Stimulated activated effector memory CD8-positive, alpha-beta T cell treated with anti-CD3 and anti-CD28 coated beads, Interleukin-12 subunit alpha, Interleukin-12 subunit beta, amount 100 ng/mL, for 72 hours (primary cell): ENCODE data around the gene AMER2.

Source experiments
- ATAC-seq: fragments of 150-1000 bp; cut with Tn5 transposase; 2 replicates; pipeline ENCODE4 v1.10.0; 2021
- DNase-seq, 2 donors: peaks; one replicate each; pipeline ENCODE4 v3.0.0; 2021 to 2022; ENCODE audit warnings: low spot score in 2 of 2
- H3K27ac Mint-ChIP-seq: one replicate; pipeline ENCODE4 v1.8.0; 2022; ENCODE audit warnings: mild to moderate bottlenecking, mixed read lengths
- H3K36me3 Mint-ChIP-seq: one replicate; pipeline ENCODE4 v1.8.0; 2022; ENCODE audit warnings: mild to moderate bottlenecking, mixed read lengths
- H3K4me1 Mint-ChIP-seq: one replicate; pipeline ENCODE4 v1.8.0; 2022; ENCODE audit warnings: mixed read lengths
- H3K4me3 Mint-ChIP-seq: one replicate; pipeline ENCODE4 v1.8.0; 2022; ENCODE audit warnings: mild to moderate bottlenecking, mixed read lengths
- H3K9me3 Mint-ChIP-seq: one replicate; pipeline ENCODE4 v1.8.0; 2022; ENCODE audit warnings: mixed read lengths

Gene AMER2, protein sequence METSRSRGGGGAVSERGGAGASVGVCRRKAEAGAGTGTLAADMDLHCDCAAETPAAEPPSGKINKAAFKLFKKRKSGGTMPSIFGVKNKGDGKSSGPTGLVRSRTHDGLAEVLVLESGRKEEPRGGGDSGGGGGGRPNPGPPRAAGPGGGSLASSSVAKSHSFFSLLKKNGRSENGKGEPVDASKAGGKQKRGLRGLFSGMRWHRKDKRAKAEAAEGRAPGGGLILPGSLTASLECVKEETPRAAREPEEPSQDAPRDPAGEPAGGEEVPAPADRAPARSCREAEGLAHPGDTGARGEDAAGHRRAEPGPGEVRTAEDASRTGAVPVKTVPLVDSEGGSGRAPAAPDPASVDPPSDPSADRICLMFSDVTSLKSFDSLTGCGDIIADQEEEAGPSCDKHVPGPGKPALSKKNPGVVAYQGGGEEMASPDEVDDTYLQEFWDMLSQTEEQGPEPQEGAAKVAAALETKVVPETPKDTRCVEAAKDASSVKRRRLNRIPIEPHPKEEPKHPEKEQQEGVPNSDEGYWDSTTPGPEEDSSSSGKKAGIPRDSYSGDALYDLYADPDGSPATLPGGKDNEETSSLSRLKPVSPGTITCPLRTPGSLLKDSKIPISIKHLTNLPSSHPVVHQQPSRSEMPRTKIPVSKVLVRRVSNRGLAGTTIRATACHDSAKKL

DNA sequence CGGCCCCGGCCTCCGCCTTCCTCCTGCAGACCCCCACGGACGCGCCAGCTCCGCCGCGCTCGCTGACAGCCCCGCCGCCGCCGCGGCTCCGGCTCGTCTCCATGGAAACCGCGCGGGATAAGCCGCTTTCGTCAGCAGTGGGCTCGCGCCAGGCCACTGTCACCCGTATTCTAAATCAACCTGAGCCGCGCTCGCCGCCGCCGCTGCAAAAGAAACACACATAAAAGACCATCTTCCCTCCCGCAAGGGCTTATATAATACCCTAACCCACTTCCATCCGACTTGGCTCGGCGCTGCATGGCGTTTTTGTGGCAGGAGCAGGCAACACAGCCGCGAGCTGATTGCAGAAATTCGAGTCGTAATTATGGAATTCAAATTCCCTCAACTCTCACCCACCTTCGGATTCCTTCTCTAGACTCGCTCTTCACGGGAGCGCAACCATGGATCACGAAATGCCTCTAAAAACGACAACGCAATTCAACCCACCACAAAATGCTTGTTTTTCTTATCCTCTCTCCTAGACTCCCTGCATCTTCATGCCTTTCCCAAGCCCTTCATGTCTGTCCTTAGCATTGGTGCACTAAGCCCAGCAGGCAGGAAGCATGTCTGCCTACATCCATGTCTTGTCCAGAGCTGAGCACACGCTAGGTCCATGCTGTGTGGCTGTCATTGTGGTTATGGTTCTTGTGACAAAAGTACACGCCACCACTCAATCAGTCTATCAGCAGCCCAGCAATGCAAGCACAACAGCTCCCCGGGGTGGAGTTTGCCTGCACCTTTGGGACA is at the start of gene AMER2:
AMER2 (minus strand) TSS at position 772 of the 786 bp plus-strand sequence; CDS start at position 103, 669 bp downstream.
- ATAC-seq = peak; percentile 31
- Mint-ChIP-seq H3K9me3 (no peaks in the 10 kb centered on the region), H3K4me1 (peaks cover 14% of the 10 kb centered on the region), H3K36me3 (no peaks in the 10 kb centered on the region), H3K27ac (no peak within 1 kb of the TSS), H3K4me3 (peak within 1 kb of the TSS; percentile 46)
- DNase-seq = no peak

DNA sequence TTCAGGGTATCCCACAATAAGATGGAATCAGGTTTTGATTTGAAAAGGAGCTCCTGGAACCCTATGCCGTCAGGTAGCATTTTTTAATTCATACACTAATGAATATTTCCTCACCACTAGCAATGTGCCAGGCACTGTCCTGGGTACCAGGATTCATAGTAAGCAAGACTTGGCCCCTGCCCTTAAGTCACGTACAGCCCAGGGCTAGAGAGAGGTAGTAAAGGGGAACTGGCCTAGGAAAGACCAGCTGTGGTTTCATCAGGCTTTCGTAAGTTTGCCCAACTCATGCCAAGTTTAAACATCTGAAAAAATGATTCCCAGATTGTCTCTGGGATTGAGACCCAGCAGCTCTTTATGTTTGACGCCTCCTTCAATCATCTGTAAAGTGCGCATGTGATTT is 45.9 kb upstream of the AMER2 start:
- Mint-ChIP-seq H3K4me1 (no peaks in the 10 kb centered on the region), H3K36me3 (no peaks in the 10 kb centered on the region), H3K4me3 (no peak overlapping the region), H3K9me3 (no peaks in the 10 kb centered on the region), H3K27ac (no peak overlapping the region)
- DNase-seq (no peak), ATAC-seq (no peak)

GRCh38 chr13:25217023-25217885 is 45.2 kb upstream of the AMER2 start:
- Mint-ChIP-seq H3K36me3 (no peaks in the 10 kb centered on the region), H3K9me3 (no peaks in the 10 kb centered on the region), H3K27ac (no peak overlapping the region), H3K4me3 (no peak overlapping the region), H3K4me1 (no peaks in the 10 kb centered on the region)
- no peak for DNase-seq
- peak; percentile 82 for ATAC-seq

DNA sequence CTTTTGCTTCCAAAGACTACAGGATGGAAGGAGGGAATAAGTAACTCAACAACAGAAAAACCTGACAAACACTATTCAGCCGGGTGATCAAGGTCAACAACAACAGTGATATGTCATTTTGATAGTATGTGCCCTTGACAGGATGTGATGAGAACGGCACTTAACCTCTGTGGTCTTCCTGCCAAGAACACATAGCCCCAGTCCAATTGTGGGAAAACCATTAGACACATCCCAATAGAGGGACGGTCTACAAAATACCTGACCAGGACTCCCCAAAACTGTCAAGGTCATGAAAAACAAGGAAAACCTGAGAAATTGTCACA is 43.1 kb upstream of the AMER2 start:
- DNase-seq = no peak
- H3K9me3 Mint-ChIP-seq = no peaks in the 10 kb centered on the region
- ATAC-seq = no peak
- no peak overlapping the region for H3K27ac Mint-ChIP-seq
- no peaks in the 10 kb centered on the region for H3K4me1 Mint-ChIP-seq
- no peak overlapping the region for H3K4me3 Mint-ChIP-seq
- no peaks in the 10 kb centered on the region for H3K36me3 Mint-ChIP-seq

DNA sequence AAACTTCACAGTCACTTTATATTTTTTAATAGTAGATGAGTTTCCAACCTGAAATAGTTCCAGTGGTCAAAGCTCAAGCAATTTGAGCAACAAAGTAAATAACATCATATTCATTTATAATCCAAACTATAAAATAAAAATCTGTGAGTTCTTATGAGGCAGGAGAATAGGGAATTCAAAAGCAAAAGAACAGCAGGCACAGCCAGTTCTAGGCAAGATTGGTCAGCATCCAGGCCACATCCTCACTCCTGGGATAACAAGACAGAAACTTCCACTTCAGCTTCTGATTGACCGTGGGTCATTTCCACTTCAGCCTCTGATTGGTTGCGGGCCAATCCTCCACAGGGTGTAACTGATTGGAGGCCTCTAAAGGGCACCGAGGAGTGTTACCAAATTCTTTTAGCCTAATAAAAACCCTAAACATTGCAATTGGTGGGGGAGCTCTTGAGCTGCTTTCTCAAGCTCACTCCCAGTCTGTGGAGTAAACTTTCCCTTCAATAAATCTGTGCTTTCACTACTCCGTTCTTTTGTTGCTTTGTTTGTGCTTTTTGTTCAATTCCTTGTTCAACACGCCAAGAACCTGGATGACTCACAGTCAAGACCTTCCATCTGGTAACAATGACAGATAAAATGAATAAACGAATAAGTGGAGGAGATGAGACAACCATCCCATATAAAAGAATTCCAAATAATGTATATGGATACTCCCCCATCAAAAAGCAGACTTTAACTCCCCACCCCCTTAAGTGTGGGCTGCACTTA is 42.6 kb upstream of the AMER2 start:
- no peak overlapping the region for H3K27ac Mint-ChIP-seq
- H3K4me1 Mint-ChIP-seq = no peaks in the 10 kb centered on the region
- H3K36me3 Mint-ChIP-seq = no peaks in the 10 kb centered on the region
- no peak overlapping the region for H3K4me3 Mint-ChIP-seq
- no peaks in the 10 kb centered on the region for H3K9me3 Mint-ChIP-seq
- no peak for DNase-seq
- no peak for ATAC-seq

GRCh38 chr13:25213715-25214114 is 41.6 kb upstream of the AMER2 start:
- Mint-ChIP-seq H3K27ac (no peak overlapping the region), H3K4me3 (no peak overlapping the region), H3K36me3 (no peaks in the 10 kb centered on the region), H3K4me1 (no peaks in the 10 kb centered on the region), H3K9me3 (no peaks in the 10 kb centered on the region)
- ATAC-seq (no peak), DNase-seq (no peak)

- Mint-ChIP-seq H3K36me3 (no peaks in the 10 kb centered on the region), H3K27ac (no peak overlapping the region)
Measured at GRCh38 chr13:25210842-25211569, 38.9 kb upstream of the AMER2 start.

DNA sequence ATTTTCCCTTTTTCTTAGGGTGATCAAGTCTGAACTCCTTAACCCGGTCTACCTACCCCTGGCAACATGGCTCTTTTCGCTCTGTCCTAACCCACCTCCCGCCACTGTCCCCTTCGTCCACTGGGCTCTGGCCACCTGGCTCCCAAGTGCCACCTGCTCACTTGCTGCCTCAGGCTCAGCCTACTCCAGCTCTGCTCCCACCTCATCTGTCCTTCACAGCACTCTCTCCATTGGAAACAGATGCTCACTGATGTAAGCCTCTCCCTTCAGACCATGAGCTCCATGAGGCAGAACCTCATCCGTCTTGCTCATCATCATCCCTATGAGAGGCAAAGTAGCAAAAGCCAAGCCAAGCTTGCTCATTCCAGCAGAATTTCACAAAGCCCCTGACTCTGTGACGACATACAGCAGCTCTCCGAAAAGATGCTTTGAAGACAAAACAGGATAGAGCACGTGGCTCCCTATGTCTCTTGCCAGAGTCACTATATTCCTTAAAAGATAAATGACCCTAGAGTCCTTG is 35.3 kb upstream of the AMER2 start:
- Mint-ChIP-seq H3K27ac (no peak overlapping the region), H3K9me3 (no peaks in the 10 kb centered on the region), H3K4me1 (no peaks in the 10 kb centered on the region), H3K4me3 (no peak overlapping the region), H3K36me3 (no peaks in the 10 kb centered on the region)
- no peak for DNase-seq
- no peak for ATAC-seq

More at GRCh38 chr13:25210842-25211569, 38.9 kb upstream of the AMER2 start:
- no peaks in the 10 kb centered on the region for H3K4me1 Mint-ChIP-seq
- DNase-seq (no peak), ATAC-seq (no peak)
- H3K4me3 Mint-ChIP-seq = no peak overlapping the region
- no peaks in the 10 kb centered on the region for H3K9me3 Mint-ChIP-seq

DNA sequence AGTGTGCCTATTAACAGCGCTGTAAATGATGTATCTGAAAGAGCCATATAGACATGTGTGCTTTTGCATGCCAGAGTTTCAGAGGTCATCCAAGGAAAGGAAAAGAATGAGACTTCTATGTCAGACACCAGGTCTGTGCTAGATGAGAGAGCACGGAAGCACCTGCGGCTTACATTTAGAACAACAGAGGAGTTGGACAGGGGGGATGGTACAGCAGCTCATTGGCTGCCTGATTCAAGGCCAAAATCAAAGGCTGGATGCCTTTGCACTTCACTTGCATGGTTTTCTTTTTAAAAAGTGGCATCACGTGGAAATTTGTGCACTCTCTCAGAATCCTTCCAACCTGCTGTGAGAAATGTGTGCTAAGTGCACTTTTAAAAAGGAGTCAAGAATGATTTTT is 32.8 kb upstream of the AMER2 start:
- H3K9me3 Mint-ChIP-seq = no peaks in the 10 kb centered on the region
- H3K4me1 Mint-ChIP-seq = no peaks in the 10 kb centered on the region
- DNase-seq (no peak), ATAC-seq (no peak)
- no peak overlapping the region for H3K27ac Mint-ChIP-seq
- no peaks in the 10 kb centered on the region for H3K36me3 Mint-ChIP-seq
- H3K4me3 Mint-ChIP-seq = no peak overlapping the region

DNA sequence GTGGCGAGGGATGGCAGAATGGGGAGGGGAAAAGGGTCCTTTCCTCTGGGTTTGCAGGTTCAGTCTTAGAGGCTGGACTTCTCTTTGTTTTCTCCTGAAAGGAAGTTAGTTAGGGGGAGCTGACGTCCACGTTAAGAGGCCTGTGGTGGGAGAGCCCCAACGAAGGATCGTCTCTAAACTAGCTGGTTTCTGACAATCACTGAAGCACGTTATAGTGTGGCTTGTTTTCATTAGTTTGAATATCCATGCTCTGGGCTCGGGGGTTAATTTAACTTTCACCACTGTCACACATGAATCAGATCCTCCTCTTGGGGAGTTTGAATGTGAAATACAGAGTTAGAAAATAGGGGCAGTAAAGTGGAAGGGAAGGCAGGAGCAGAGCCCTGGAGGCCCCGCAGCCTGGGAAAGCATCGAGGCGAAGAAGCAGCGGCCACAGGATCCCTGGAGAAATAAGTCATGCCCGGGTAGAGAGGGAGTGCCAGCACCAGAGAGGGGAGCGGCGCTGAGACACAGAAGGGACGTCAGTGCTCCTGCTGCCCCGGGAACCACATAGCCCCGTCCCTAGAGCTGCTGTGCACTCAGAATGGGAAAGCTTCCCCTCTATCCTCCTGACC is 31.1 kb upstream of the AMER2 start:
- no peak for ATAC-seq
- no peak overlapping the region for H3K27ac Mint-ChIP-seq
- no peaks in the 10 kb centered on the region for H3K9me3 Mint-ChIP-seq
- H3K4me3 Mint-ChIP-seq = no peak overlapping the region
- H3K36me3 Mint-ChIP-seq = no peaks in the 10 kb centered on the region
- H3K4me1 Mint-ChIP-seq = no peaks in the 10 kb centered on the region
- no peak for DNase-seq

DNA sequence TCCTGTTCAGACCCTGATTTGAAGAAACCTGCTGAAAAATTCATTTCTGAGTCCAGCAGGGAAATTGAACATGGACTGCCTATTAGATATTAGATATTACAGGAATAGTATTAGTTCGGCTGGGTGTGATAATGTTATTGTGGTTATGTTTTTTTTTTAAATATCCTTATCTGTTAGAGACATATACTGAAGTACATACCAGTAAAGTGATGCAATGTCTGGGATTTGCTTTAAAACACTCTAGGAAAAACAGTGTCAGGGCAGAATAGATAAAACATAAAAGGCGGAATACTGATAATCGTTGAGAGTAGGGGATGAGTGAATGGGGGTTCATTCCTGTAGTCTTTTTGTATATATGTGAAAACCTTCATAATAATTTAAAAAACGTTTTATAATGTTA is 28.7 kb upstream of the AMER2 start:
- H3K36me3 Mint-ChIP-seq = no peaks in the 10 kb centered on the region
- no peaks in the 10 kb centered on the region for H3K9me3 Mint-ChIP-seq
- H3K4me3 Mint-ChIP-seq = no peak overlapping the region
- H3K4me1 Mint-ChIP-seq = no peaks in the 10 kb centered on the region
- ATAC-seq (no peak), DNase-seq (no peak)
- H3K27ac Mint-ChIP-seq = no peak overlapping the region

- no peak for DNase-seq
- Mint-ChIP-seq H3K9me3 (no peaks in the 10 kb centered on the region), H3K27ac (no peak overlapping the region), H3K4me1 (no peaks in the 10 kb centered on the region), H3K4me3 (no peak overlapping the region), H3K36me3 (no peaks in the 10 kb centered on the region)
- no peak for ATAC-seq
Measured at GRCh38 chr13:25198647-25199046, 26.6 kb upstream of the AMER2 start.

DNA sequence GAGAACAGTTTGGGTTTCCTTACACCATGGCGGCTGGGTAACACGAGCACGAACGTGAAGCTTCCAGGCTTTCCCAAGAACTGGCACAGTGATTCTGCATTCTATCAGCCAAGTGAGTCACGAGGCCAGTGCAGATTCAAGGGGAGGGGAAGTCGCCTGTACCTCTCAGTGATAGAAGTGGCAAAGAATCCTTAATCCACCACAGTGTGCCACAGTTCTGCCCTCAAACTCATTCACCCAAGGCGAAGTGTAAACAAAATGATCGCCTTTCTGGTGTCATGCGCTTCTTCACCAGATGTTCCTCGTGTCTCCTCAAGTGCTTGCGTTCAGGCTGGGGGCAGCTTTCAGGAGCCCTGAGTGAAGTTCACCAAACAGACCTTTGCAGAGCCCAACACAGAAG is 24.9 kb upstream of the AMER2 start:
- H3K4me1 Mint-ChIP-seq = no peaks in the 10 kb centered on the region
- no peaks in the 10 kb centered on the region for H3K36me3 Mint-ChIP-seq
- ATAC-seq = no peak
- no peaks in the 10 kb centered on the region for H3K9me3 Mint-ChIP-seq
- no peak overlapping the region for H3K4me3 Mint-ChIP-seq
- no peak for DNase-seq
- H3K27ac Mint-ChIP-seq = no peak overlapping the region
